ENCODE measurements around the gene ACE. TPM values are rescaled to one million over a fixed set of nuclear protein-coding genes. Genes with fewer than 3 reads are reported as not detected.

Gene ACE
- total RNA-seq (2021; ENCODE audit: unreplicated experiment) (4.5 TPM), Bru-seq, nascent RNA (percentile 27 among the genes with signal in this experiment), BruChase-seq, experiment 1, labeled RNA remaining after a 2-hour chase (percentile 28 among the genes with signal in this experiment), BruChase-seq, experiment 2, labeled RNA remaining after a 6-hour chase (percentile 30 among the genes with signal in this experiment)
- polyA plus RNA-seq (2012; ENCODE audit: insufficient read length): 2.8 TPM
- long read RNA-seq, full-length matches to known transcripts: 1 of 3 reads
- long read RNA-seq, partial matches to known transcripts: 1 of 3 reads
- long read RNA-seq, other reads (novel, unspliced or antisense): 1 of 3 reads

DNA sequence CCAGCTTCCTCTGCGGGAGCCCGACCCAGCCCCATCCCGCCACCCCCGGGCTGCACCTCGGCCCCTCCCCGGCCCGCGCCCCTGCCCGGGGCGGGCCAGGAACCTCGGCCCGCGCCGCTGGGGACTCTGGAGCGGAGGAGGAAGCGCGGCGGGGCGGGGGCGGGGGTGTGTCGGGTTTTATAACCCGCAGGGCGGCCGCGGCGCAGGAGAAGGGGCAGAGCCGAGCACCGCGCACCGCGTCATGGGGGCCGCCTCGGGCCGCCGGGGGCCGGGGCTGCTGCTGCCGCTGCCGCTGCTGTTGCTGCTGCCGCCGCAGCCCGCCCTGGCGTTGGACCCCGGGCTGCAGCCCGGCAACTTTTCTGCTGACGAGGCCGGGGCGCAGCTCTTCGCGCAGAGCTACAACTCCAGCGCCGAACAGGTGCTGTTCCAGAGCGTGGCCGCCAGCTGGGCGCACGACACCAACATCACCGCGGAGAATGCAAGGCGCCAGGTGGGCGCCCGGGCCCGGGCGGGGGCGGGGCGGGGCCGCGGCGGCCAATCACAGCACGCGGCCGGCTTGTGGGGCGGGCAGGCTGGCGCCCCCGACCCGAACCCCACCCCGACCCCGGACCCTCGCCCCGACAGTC lies at the start of gene ACE:
Gene ACE, plus strand, starts transcription at position 208 of the 626 bp plus-strand sequence. Its CDS starts 34 bp downstream, at position 242.
- POLR2A ChIA-PET: no interaction called here
- in situ Hi-C loops (cut with HindIII; ENCODE audit: low pct_unique_long_range_greater_than_20kb, low sequenced_read_pairs): no loop called here
- Histone ChIP-seq H3K4me3 (ENCODE audit: low read depth in 2 of 2, low read length in 2 of 2) (peak within 1 kb of the TSS; percentile 47 to 48), H3K4me1 (ENCODE audit: control insufficient read depth, insufficient read depth, low read length) (peaks cover 16% of the 10 kb centered on the region), H3K36me3 (ENCODE audit: control insufficient read depth, insufficient read depth, low read length) (no peaks in the 10 kb centered on the region), H3K9me3 (ENCODE audit: control insufficient read depth, insufficient read depth, low read depth, low read length) (no peaks in the 10 kb centered on the region), H3K27me3 (ENCODE audit: control insufficient read depth, insufficient read depth, low read length) (no peaks in the 10 kb centered on the region), H3K27ac (ENCODE audit: low read length) (no peak within 1 kb of the TSS)
- DNase-seq (ENCODE audit: low read depth, low spot score): no peak
- BruUV-seq (replicated peaks): no TSS peak
- ATAC-seq: peak; percentile 69
- CTCF ChIA-PET: interaction anchor here (0.7 kb wide), 1 partner anchor 39 kb away, joined by 3 read pairs; no protein-coding TSS in a partner anchor
- TF ChIP-seq, protein P1, sequence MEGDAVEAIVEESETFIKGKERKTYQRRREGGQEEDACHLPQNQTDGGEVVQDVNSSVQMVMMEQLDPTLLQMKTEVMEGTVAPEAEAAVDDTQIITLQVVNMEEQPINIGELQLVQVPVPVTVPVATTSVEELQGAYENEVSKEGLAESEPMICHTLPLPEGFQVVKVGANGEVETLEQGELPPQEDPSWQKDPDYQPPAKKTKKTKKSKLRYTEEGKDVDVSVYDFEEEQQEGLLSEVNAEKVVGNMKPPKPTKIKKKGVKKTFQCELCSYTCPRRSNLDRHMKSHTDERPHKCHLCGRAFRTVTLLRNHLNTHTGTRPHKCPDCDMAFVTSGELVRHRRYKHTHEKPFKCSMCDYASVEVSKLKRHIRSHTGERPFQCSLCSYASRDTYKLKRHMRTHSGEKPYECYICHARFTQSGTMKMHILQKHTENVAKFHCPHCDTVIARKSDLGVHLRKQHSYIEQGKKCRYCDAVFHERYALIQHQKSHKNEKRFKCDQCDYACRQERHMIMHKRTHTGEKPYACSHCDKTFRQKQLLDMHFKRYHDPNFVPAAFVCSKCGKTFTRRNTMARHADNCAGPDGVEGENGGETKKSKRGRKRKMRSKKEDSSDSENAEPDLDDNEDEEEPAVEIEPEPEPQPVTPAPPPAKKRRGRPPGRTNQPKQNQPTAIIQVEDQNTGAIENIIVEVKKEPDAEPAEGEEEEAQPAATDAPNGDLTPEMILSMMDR (IDR thresholded peaks at IDR 0.05): no peak
- TF ChIP-seq TCF7L2 (IDR thresholded peaks at IDR 0.05; ENCODE audit: low read depth, low read length) (no peak), POLR2AphosphoS5 (IDR thresholded peaks at IDR 0.05; ENCODE audit: low read depth, low read length) (no peak), SIN3A (IDR thresholded peaks at IDR 0.05; ENCODE audit: borderline replicate concordance, insufficient read depth, low read depth, low read length) (no peak)
- TF ChIP-seq, protein P2, sequence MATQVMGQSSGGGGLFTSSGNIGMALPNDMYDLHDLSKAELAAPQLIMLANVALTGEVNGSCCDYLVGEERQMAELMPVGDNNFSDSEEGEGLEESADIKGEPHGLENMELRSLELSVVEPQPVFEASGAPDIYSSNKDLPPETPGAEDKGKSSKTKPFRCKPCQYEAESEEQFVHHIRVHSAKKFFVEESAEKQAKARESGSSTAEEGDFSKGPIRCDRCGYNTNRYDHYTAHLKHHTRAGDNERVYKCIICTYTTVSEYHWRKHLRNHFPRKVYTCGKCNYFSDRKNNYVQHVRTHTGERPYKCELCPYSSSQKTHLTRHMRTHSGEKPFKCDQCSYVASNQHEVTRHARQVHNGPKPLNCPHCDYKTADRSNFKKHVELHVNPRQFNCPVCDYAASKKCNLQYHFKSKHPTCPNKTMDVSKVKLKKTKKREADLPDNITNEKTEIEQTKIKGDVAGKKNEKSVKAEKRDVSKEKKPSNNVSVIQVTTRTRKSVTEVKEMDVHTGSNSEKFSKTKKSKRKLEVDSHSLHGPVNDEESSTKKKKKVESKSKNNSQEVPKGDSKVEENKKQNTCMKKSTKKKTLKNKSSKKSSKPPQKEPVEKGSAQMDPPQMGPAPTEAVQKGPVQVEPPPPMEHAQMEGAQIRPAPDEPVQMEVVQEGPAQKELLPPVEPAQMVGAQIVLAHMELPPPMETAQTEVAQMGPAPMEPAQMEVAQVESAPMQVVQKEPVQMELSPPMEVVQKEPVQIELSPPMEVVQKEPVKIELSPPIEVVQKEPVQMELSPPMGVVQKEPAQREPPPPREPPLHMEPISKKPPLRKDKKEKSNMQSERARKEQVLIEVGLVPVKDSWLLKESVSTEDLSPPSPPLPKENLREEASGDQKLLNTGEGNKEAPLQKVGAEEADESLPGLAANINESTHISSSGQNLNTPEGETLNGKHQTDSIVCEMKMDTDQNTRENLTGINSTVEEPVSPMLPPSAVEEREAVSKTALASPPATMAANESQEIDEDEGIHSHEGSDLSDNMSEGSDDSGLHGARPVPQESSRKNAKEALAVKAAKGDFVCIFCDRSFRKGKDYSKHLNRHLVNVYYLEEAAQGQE (IDR thresholded peaks at IDR 0.05; ENCODE audit: insufficient read depth in 1 of 2, low read depth in 2 of 2, low read length in 1 of 2): no peak
- intact Hi-C loops (cut with micrococcal nuclease; ENCODE audit: unreplicated experiment): loop anchor here (5.0 kb wide), 1 partner anchor 50 kb away; no protein-coding TSS in a partner anchor

DNA sequence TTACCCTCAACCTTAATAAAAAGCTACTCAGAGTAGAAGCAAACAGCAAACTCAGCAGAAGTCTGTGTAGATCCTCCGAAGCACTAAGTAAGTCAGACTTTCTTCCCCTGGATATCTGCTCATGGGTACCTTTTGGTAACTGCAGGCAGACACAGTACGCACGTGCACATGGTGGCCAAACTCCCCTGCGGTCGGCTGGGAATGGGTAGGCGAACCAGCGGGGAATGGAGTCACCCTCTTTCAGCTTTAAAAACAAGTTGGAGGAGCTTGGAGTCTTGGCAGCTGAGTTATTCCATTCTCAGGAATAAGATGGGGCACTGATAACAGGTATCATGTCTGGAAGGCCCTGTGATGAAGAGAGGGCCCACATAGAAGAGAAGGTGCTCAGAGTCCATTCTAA lies 47.1 kb upstream of the ACE start:
- Histone ChIP-seq H3K4me1 (ENCODE audit: control insufficient read depth, insufficient read depth, low read length) (peaks cover 65% of the 10 kb centered on the region), H3K36me3 (ENCODE audit: control insufficient read depth, insufficient read depth, low read length) (no peaks in the 10 kb centered on the region), H3K27me3 (ENCODE audit: control insufficient read depth, insufficient read depth, low read length) (no peaks in the 10 kb centered on the region), H3K4me3 (ENCODE audit: low read depth in 2 of 2, low read length in 2 of 2) (no peak overlapping the region), H3K9me3 (ENCODE audit: control insufficient read depth, insufficient read depth, low read depth, low read length) (no peaks in the 10 kb centered on the region), H3K27ac (ENCODE audit: low read length) (no peak overlapping the region)
- in situ Hi-C loops (cut with HindIII; ENCODE audit: low pct_unique_long_range_greater_than_20kb, low sequenced_read_pairs): no loop called here
- BruUV-seq (replicated peaks): no TSS peak
- intact Hi-C loops (cut with micrococcal nuclease; ENCODE audit: unreplicated experiment): loop anchor here (5.0 kb wide), 1 partner anchor 48 kb away; the partner anchor contains the start of gene ACE
- DNase-seq (ENCODE audit: low read depth, low spot score) (no peak), ATAC-seq (no peak)
- ChIA-PET POLR2A (no interaction called here), CTCF (no interaction called here)
- TF ChIP-seq, protein P1 (IDR thresholded peaks at IDR 0.05): no peak
- TF ChIP-seq SIN3A (IDR thresholded peaks at IDR 0.05; ENCODE audit: borderline replicate concordance, insufficient read depth, low read depth, low read length) (no peak), TCF7L2 (IDR thresholded peaks at IDR 0.05; ENCODE audit: low read depth, low read length) (no peak), POLR2AphosphoS5 (IDR thresholded peaks at IDR 0.05; ENCODE audit: low read depth, low read length) (no peak)
- TF ChIP-seq, protein P2 (IDR thresholded peaks at IDR 0.05; ENCODE audit: insufficient read depth in 1 of 2, low read depth in 2 of 2, low read length in 1 of 2): no peak
